Activated naive CD8-positive, alpha-beta T cell treated with anti-CD3 and anti-CD28 coated beads, Interleukin-2, amount 10 ng/mL, durations not matched to agents 7 days and 5 days (primary cell): ENCODE results near the gene USP6NL. TPM values are rescaled to one million over a fixed set of nuclear protein-coding genes. Genes with fewer than 3 reads are reported as not detected.

Source experiments
- ATAC-seq: fragments of 150-1000 bp; cut with Tn5 transposase; one replicate; pipeline ENCODE4 v1.10.0; 2021; ENCODE audit warnings: low read depth, moderate library complexity
- POLR2A ChIA-PET: fragments of 350-600 bp; sonication (Branson Sonifier 250); formaldehyde crosslinking; loops from one replicate; lab custom pipeline; 2021; ENCODE audit warnings: antibody characterized with exemption; lab: Charles Lee
- DNase-seq: peaks from one replicate; pipeline ENCODE4 v3.0.0; 2021
- H3K27ac Mint-ChIP-seq: one replicate; pipeline ENCODE4 v1.8.0; 2022; ENCODE audit warnings: mild to moderate bottlenecking, mixed read lengths
- H3K27me3 Mint-ChIP-seq: one replicate; pipeline ENCODE4 v1.8.0; 2022; ENCODE audit warnings: mild to moderate bottlenecking, moderate library complexity, mixed read lengths
- H3K36me3 Mint-ChIP-seq: one replicate; pipeline ENCODE4 v1.8.0; 2021; ENCODE audit warnings: mild to moderate bottlenecking, mixed read lengths
- H3K4me1 Mint-ChIP-seq: one replicate; pipeline ENCODE4 v1.8.0; 2021; ENCODE audit warnings: mixed read lengths
- H3K4me3 Mint-ChIP-seq: one replicate; pipeline ENCODE4 v1.8.0; 2022; ENCODE audit warnings: mild to moderate bottlenecking, moderate library complexity, mixed read lengths
- H3K9me3 Mint-ChIP-seq: one replicate; pipeline ENCODE4 v1.8.0; 2021; ENCODE audit warnings: mixed read lengths
- total RNA-seq, 2 experiments: library from RNA; stranded (reverse); gene quantifications; one replicate each; pipeline ENCODE4 v1.2.3, GENCODE V29; 2021

Gene USP6NL
- total RNA-seq, 2 experiments from 2014 or later, result 4.4 to 5.6 TPM

GRCh38 chr10:11610166-11610825 is 1.2 kb downstream of the USP6NL start:
- Mint-ChIP-seq H3K4me3 (peak overlapping the region; percentile 89), H3K27ac (peak overlapping the region; percentile 56), H3K36me3 (peaks cover 4% of the 10 kb centered on the region), H3K9me3 (peaks cover 1% of the 10 kb centered on the region), H3K4me1 (peaks cover 60% of the 10 kb centered on the region), H3K27me3 (no peaks in the 10 kb centered on the region)
- ATAC-seq (no peak), DNase-seq (no peak)
- POLR2A ChIA-PET, result no interaction called here

DNA sequence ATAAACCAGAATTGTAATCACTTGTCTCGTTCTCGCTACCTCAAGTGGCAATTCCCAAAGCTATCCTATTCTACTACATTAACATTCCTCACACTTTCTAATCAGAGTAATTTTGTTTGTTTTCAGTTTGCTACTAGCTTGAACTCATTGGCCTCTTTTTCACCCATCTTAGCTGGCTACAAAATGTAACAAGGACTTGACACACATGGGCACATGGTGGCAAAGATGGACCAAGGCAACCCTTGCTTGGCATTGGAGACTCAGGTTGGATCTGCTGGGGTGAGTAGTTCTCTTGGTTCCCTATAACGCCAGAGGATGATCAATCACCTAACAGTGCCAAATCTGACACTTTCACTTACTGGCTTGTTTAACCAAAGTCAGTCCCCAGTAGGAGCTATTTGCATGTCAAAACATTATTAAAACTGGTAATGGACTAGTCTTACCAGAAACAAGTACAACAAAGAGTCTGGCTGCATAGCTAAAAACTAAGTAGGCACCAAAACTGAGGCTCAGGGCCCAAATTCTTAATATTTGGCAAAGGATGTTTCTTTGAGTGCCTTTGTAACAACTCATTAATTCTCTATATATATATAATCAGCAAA is 1.9 kb downstream of the USP6NL start:
- POLR2A ChIA-PET, result interaction anchor here (0.6 to 1.2 kb wide), 3 partner anchors 8 to 76 kb away, joined by 3 to 7 read pairs (median 4); no protein-coding TSS in a partner anchor
- no peak for ATAC-seq
- Mint-ChIP-seq H3K36me3 (peaks cover 3% of the 10 kb centered on the region), H3K4me3 (peak overlapping the region; percentile 43), H3K4me1 (peaks cover 56% of the 10 kb centered on the region), H3K27ac (no peak overlapping the region), H3K9me3 (no peaks in the 10 kb centered on the region), H3K27me3 (no peaks in the 10 kb centered on the region)
- no peak for DNase-seq

- DNase-seq (no peak), ATAC-seq (no peak)
- Mint-ChIP-seq H3K36me3 (peaks cover 3% of the 10 kb centered on the region), H3K27ac (no peak overlapping the region), H3K4me1 (peaks cover 54% of the 10 kb centered on the region), H3K9me3 (no peaks in the 10 kb centered on the region), H3K27me3 (no peaks in the 10 kb centered on the region), H3K4me3 (no peak overlapping the region)
- POLR2A ChIA-PET, result interaction anchor here (0.6 to 1.2 kb wide), 3 partner anchors 9 to 76 kb away, joined by 3 to 7 read pairs (median 4); no protein-coding TSS in a partner anchor
Measured at GRCh38 chr10:11609052-11609451, 2.4 kb downstream of the USP6NL start.

DNA sequence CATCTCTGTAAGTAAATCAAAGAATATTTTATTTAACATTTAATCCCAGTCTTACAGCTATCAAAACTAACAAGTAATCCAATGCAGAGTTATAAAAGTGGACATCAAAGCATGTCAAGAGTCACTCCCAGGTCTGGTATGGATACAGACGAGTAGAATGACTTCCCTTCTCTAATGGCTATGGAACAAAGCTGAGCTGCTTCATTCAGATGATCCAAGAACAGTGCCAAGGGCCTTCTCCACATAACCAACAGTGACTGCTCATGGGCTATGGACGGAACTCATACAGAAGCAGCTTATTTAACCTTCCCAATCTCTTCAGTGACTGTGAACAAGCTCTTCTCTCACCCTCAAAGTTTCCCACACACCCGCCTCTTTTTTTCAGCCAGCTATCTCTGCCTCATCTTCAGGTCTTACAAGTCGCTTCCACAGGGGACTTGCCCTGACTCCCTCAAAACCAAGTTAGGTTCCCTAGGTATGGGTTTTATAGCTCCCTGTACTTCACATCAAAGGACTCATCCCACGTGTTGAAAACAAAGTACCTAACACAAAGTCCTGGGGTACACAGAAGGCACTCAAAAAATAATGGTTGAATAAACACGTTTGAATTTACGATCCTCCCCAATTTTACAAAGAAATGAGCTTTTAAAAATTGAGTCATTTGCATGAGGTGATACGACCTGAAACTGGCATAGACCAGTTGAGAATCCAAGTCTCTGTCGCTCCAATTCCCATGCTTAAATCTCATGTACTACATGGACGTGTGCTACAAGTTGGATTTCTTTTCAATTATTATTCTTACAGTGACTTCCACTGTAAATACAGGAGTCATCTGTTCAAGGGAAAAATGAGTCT is 3.1 kb downstream of the USP6NL start:
- H3K36me3 Mint-ChIP-seq, result peaks cover 3% of the 10 kb centered on the region
- H3K4me1 Mint-ChIP-seq, result peaks cover 53% of the 10 kb centered on the region
- POLR2A ChIA-PET, result interaction anchor here (0.6 to 1.2 kb wide), 4 partner anchors 9 to 103 kb away, joined by 3 to 7 read pairs (median 4); no protein-coding TSS in a partner anchor
- DNase-seq (no peak), ATAC-seq (no peak)
- no peaks in the 10 kb centered on the region for H3K9me3 Mint-ChIP-seq
- H3K4me3 Mint-ChIP-seq, result no peak overlapping the region
- no peak overlapping the region for H3K27ac Mint-ChIP-seq
- H3K27me3 Mint-ChIP-seq, result no peaks in the 10 kb centered on the region

DNA sequence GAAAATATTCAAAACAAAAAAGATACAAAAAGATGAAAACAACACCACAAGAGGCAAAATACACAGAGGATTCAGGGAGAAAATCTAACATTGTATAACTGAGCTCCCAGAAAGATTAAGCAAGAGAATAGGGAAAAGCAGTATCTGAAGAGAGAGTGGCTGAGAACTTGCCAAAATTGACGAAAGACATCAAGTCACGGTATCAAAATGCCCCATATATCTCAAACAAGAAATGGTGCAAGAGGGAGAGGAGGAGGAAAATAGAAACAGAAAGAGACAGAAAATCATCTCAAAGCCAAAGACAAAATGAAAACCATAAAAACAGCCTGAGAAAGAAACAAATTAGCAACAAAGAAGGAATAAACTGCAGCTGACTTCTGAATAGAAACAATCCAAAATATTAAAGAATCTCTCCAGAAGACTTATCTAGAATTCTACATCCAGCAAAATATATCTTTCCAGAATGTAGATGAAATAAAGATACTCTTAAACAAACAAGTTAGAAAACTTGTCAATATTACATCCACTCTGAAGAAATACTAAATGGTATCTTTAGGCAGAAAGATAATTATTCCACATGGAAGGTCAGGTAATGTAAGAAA is 5.5 kb downstream of the USP6NL start:
- Mint-ChIP-seq H3K4me1 (peaks cover 45% of the 10 kb centered on the region), H3K27ac (no peak overlapping the region), H3K27me3 (no peaks in the 10 kb centered on the region), H3K4me3 (peak overlapping the region; percentile 6), H3K9me3 (peaks cover 2% of the 10 kb centered on the region), H3K36me3 (peaks cover 3% of the 10 kb centered on the region)
- no peak for DNase-seq
- no peak for ATAC-seq
- POLR2A ChIA-PET, result interaction anchor here (0.7 kb wide), 1 partner anchor 58 kb away, joined by 4 read pairs; no protein-coding TSS in a partner anchor

DNA sequence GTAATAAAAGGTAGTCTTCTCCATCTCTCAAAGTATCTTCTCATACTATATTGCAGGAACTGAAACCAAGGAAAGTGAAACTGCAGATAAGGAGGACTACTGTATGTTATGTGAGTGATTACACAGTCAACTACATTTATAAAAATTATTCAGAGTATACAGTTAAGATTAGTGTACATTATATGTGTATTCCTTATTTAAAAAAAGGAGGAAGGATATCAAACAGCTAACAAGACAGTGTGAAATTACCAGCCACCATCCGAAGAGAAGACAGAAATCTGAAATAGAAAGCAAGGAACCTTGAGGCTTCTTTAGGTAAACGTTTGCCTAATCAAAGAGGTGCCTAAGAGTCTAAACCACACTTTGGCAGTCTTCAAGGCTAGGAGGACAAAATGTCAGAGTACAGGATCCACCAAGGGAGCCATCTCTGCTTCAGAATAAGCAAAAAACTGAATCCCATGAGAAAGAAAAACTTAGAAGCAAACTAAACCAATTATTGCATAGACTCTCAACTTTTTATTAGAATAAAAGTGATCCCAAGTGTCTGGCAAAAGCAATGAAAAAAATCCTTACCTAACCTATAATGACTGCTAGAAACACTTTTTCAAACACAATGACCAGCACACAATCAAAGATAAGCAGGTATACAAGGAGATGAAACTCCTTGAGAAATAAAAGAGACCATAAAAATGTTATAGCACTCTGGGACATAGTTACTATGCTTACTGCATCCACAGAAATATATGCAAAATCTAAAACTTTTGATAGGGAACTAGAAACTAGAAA is 6.4 kb downstream of the USP6NL start:
- peaks cover 39% of the 10 kb centered on the region for H3K4me1 Mint-ChIP-seq
- peak; percentile 80 for ATAC-seq
- H3K9me3 Mint-ChIP-seq, result peaks cover 2% of the 10 kb centered on the region
- peak overlapping the region; percentile 70 for H3K27ac Mint-ChIP-seq
- no peak for DNase-seq
- POLR2A ChIA-PET, result no interaction called here
- H3K4me3 Mint-ChIP-seq, result peak overlapping the region; percentile 70
- peaks cover 5% of the 10 kb centered on the region for H3K36me3 Mint-ChIP-seq
- H3K27me3 Mint-ChIP-seq, result no peaks in the 10 kb centered on the region

- DNase-seq (no peak), ATAC-seq (no peak)
- H3K27ac Mint-ChIP-seq, result no peak overlapping the region
- POLR2A ChIA-PET, result no interaction called here
- no peaks in the 10 kb centered on the region for H3K27me3 Mint-ChIP-seq
- no peak overlapping the region for H3K4me3 Mint-ChIP-seq
- H3K36me3 Mint-ChIP-seq, result peaks cover 5% of the 10 kb centered on the region
- H3K9me3 Mint-ChIP-seq, result peaks cover 2% of the 10 kb centered on the region
- peaks cover 34% of the 10 kb centered on the region for H3K4me1 Mint-ChIP-seq
Measured at GRCh38 chr10:11603741-11604140, 7.7 kb downstream of the USP6NL start.

DNA sequence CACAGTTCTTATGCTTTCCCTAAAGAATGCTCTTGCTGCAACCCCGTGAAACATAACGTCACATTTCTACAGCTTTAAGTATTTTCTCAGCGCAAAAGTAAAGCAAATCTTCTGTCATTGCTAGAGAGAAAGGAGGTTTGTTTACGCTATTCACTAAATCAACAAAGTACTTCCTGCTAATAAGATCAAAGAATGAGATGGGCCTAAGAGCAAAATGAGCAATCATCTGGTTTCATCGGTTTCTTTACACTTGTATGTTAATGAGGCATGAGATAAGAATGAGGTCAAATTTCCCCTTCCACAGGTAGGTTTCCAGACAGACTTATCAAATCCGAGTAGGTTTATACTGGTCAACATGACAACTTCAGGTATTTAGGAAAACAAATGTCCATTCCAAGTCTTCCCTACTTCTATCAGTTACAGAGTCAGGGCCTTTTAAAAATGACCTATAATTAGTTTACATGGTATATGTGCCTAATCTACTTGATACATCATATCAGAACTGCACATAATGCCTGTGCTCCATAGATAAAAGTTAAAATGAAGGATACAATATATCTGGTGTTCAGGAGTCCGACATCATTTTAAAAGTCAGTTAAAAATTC is 8.4 kb downstream of the USP6NL start:
- Mint-ChIP-seq H3K27me3 (no peaks in the 10 kb centered on the region), H3K36me3 (peaks cover 5% of the 10 kb centered on the region), H3K9me3 (peaks cover 2% of the 10 kb centered on the region), H3K27ac (no peak overlapping the region), H3K4me3 (no peak overlapping the region), H3K4me1 (peaks cover 26% of the 10 kb centered on the region)
- POLR2A ChIA-PET, result no interaction called here
- DNase-seq (no peak), ATAC-seq (no peak)

- POLR2A ChIA-PET, result no interaction called here
Measured at GRCh38 chr10:11602358-11602757, 9.1 kb downstream of the USP6NL start.

GRCh38 chr10:11601670-11602069 is 9.8 kb downstream of the USP6NL start:
- Mint-ChIP-seq H3K36me3 (peaks cover 5% of the 10 kb centered on the region), H3K4me3 (no peak overlapping the region), H3K9me3 (peaks cover 2% of the 10 kb centered on the region), H3K27me3 (no peaks in the 10 kb centered on the region), H3K27ac (no peak overlapping the region), H3K4me1 (peaks cover 23% of the 10 kb centered on the region)
- POLR2A ChIA-PET, result interaction anchor here (0.8 kb wide), 1 partner anchor 76 kb away, joined by 4 read pairs; no protein-coding TSS in a partner anchor
- ATAC-seq (no peak), DNase-seq (no peak)

More at GRCh38 chr10:11602358-11602757, 9.1 kb downstream of the USP6NL start:
- no peaks in the 10 kb centered on the region for H3K27me3 Mint-ChIP-seq
- no peak overlapping the region for H3K4me3 Mint-ChIP-seq
- peaks cover 23% of the 10 kb centered on the region for H3K4me1 Mint-ChIP-seq
- H3K27ac Mint-ChIP-seq, result no peak overlapping the region
- peaks cover 2% of the 10 kb centered on the region for H3K9me3 Mint-ChIP-seq
- peaks cover 5% of the 10 kb centered on the region for H3K36me3 Mint-ChIP-seq
- ATAC-seq (no peak), DNase-seq (no peak)

DNA sequence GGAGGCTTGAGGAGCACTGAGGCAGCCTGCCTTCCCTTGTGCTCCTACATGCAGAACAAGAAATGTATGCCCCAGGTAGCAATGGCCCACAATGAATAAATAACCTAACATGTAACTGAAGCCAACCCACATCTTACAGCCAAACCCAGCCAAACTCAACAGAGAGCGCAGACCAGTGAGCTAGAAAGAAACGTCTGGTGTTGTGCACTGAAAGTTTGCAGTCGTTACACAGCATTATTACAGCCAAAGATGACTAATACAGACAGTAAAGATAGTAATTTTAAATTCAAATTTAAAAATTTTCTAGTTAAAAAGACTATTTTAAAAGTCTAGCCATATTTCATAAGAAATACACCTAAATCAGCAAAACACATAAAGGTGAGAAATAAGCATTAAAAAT is 11.2 kb downstream of the USP6NL start:
- Mint-ChIP-seq H3K9me3 (peaks cover 2% of the 10 kb centered on the region), H3K4me1 (peaks cover 15% of the 10 kb centered on the region), H3K4me3 (no peak overlapping the region), H3K27me3 (no peaks in the 10 kb centered on the region), H3K36me3 (peaks cover 7% of the 10 kb centered on the region), H3K27ac (no peak overlapping the region)
- DNase-seq (no peak), ATAC-seq (no peak)
- POLR2A ChIA-PET, result no interaction called here
